GM12865 (cell line): ENCODE results near the gene RNF19B.

Experiments
- DNase-seq: peaks from one replicate; pipeline ENCODE4 v3.0.0; 2010; ENCODE audit warnings: low read depth
- H3K4me3 ChIP-seq: 2 replicates; pipeline ENCODE4 v1.5.1; 2011; ENCODE audit warnings: mild to moderate bottlenecking, low read depth, low read length, control low read depth
- TF ChIP-seq, protein P1 (sequence below): IDR thresholded peaks from 2 replicates; pipeline ENCODE4 v1.5.1; 2011; ENCODE audit warnings: low read length, control low read depth, low read depth, inconsistent platforms; ENCODE audit not compliant: insufficient read depth; ENCODE audit errors: missing control alignments

Gene RNF19B

GRCh38 chr1:32904797-32905196 is 59.8 kb downstream of the RNF19B start:
- TF ChIP-seq, protein P1, sequence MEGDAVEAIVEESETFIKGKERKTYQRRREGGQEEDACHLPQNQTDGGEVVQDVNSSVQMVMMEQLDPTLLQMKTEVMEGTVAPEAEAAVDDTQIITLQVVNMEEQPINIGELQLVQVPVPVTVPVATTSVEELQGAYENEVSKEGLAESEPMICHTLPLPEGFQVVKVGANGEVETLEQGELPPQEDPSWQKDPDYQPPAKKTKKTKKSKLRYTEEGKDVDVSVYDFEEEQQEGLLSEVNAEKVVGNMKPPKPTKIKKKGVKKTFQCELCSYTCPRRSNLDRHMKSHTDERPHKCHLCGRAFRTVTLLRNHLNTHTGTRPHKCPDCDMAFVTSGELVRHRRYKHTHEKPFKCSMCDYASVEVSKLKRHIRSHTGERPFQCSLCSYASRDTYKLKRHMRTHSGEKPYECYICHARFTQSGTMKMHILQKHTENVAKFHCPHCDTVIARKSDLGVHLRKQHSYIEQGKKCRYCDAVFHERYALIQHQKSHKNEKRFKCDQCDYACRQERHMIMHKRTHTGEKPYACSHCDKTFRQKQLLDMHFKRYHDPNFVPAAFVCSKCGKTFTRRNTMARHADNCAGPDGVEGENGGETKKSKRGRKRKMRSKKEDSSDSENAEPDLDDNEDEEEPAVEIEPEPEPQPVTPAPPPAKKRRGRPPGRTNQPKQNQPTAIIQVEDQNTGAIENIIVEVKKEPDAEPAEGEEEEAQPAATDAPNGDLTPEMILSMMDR, result no peak
- no peak for DNase-seq
- H3K4me3 ChIP-seq, result no peak overlapping the region

DNA sequence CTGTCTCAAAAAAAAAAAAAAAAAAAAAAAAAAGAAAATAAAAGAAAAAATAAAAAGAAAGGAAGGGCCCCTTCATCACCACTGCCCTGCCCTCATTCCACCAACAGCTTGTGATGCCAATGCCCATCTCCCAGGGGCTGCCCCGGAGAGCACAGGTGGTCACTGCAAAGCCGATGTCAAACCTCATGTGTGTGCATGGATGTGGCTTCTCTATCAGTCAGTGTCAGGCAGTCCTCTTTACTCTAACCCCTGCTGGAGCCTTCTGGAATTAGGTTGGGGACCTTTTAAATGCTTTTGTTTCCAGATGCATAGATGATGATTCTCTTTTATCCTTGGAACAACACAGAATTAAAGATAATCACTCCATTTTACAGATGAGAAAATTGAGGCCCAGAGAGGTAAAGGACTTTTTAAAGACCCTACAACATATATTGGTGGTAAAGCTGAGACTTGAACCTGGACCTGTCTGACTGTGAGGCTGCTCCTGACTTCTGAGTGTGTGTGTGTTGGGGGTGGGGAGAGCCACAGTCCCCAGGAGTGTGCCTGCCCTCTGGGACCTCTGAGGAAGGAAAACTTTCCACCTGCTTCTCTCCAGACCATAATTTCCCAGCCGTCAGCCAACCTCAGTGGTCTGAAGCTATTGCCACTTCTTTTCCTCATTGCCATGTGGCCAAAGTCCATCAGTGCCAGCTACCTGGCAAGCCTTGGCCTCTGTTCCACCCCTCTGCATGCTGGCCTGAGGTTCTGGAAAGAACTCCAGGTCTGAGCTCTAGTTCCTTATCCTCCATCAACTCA is 60.4 kb downstream of the RNF19B start:
- no peak overlapping the region for H3K4me3 ChIP-seq
- TF ChIP-seq, protein P1, result no peak
- DNase-seq, result no peak

- no peak overlapping the region for H3K4me3 ChIP-seq
- DNase-seq, result no peak
These were observed 62.1 kb downstream of the RNF19B start for GRCh38 chr1:32902535-32902920.

GRCh38 chr1:32901823-32902534 is 62.6 kb downstream of the RNF19B start:
- peak overlapping the region; percentile 22 for H3K4me3 ChIP-seq
- TF ChIP-seq, protein P1, result no peak
- DNase-seq, result no peak

More at GRCh38 chr1:32902535-32902920, 62.1 kb downstream of the RNF19B start:
- TF ChIP-seq, protein P1, result no peak

DNA sequence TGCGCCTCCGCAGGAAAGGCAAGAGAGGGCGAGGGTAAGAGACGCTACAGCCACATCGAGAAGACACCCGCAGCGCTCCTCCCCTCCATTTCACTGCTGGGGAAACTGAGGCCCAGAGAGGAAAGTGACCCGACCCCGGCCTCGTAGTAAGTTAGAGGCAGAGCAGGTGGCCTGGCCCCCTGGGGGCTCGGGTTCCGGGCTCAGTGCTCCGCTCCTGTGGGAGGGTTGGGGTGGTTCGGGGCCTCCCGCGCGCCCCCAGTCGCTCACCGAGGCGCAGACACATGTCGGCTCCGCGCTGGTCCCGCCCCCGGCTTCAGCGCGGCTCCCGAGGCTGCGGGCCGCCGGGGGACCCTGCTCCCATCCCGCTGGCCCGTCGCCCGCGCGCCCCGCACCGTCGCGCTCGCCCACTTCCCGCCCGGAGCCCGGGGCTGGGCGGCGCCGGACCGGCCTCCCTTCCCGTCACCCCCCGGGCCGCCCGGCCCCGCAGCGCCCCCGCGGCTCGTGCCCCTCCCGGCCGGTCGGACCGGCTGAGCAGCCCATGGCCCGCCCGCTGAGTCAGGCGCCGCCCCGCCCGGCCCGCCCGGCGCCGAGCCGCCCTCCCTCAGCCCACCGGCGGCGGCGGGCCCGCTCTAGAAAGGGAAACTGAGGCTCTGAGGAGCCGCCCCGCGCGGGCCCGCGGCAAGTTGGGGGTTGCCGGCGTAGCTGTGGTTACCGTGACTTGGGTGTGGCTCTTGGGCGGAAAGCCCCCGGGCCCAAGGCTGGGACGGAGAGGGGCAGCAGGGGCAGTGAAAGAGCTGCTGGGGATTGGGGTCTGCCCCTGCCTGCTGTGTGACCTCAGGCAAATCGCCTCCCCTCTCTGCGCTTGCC is 63.4 kb downstream of the RNF19B start, which contains the start of gene TMEM54:
TSS of gene TMEM54 (minus strand) at position 434 of the 867 bp plus-strand sequence. CDS start at position 283, 151 bp downstream.
- TF ChIP-seq, protein P1, result no peak
- no peak for DNase-seq
- peak within 1 kb of the TSS; percentile 31 for H3K4me3 ChIP-seq

- H3K4me3 ChIP-seq, result no peak overlapping the region
- no peak for DNase-seq
- TF ChIP-seq, protein P1, result no peak
These were observed 64.1 kb downstream of the RNF19B start for GRCh38 chr1:32900371-32900955.
